ENCODE measurements around the gene CATSPER3. TPM values are rescaled to one million over a fixed set of nuclear protein-coding genes. Genes with fewer than 3 reads are reported as not detected.
A peak's percentile ranks its signal among the peaks of the same experiment; 100 is the strongest.

The CATSPER3 gene
- total RNA-seq, 2 experiments from 2014 or later, result 0.31 to 0.32 TPM

DNA sequence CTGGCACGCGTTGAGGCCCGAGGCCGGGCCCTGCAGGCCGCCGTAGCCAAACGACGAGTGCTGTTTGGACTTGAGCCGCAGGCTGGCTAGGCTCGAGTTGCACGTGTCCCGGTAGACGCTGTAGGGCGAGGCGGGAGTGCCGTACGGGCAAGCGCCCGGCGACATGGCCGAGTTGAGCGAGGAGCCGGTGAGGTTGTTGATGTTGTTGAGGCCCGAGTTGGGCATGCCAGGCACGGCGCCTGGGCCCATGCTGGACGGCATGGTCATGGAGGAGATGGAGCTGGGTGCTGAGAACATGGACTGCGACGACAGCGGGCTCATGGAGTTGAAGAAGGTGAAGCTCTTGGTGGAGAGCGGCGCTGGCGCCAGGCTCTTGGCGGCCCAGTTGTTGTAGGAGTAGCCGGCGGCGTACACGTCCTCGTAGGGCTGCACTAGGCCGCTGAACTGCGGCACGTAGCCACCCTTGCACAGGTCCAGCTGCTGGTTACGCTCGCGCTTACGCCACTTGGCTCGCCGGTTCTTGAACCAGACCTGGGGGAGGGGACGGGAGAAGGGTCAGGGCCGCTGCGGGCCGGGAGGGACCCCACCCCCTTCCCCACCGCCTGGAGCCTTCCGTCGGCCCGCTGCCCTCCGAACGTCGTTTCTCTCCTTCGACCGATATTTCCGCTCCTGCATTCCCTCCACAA lies 61.2 kb downstream of the CATSPER3 start:
- intact Hi-C loops (cut with micrococcal nuclease), result no loop called here
- CTCF ChIA-PET, result no interaction called here
- Mint-ChIP-seq H3K27me3 (peaks cover 55% of the 10 kb centered on the region), H3K9me3 (peaks cover 2% of the 10 kb centered on the region), H3K4me1 (ENCODE audit: low read depth) (peaks cover 27% of the 10 kb centered on the region), H3K36me3 (ENCODE audit: low read depth) (no peaks in the 10 kb centered on the region), H3K4me3 (no peak overlapping the region), H3K27ac (no peak overlapping the region)
- POLR2A ChIA-PET, result interaction anchor here (1.4 kb wide), 1 partner anchor 10 kb away, joined by 5 read pairs; no protein-coding TSS in a partner anchor
- TF ChIP-seq, protein P1, sequence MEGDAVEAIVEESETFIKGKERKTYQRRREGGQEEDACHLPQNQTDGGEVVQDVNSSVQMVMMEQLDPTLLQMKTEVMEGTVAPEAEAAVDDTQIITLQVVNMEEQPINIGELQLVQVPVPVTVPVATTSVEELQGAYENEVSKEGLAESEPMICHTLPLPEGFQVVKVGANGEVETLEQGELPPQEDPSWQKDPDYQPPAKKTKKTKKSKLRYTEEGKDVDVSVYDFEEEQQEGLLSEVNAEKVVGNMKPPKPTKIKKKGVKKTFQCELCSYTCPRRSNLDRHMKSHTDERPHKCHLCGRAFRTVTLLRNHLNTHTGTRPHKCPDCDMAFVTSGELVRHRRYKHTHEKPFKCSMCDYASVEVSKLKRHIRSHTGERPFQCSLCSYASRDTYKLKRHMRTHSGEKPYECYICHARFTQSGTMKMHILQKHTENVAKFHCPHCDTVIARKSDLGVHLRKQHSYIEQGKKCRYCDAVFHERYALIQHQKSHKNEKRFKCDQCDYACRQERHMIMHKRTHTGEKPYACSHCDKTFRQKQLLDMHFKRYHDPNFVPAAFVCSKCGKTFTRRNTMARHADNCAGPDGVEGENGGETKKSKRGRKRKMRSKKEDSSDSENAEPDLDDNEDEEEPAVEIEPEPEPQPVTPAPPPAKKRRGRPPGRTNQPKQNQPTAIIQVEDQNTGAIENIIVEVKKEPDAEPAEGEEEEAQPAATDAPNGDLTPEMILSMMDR (IDR thresholded peaks at IDR 0.05), result no peak
- DNase-seq (no peak), ATAC-seq (no peak)

DNA sequence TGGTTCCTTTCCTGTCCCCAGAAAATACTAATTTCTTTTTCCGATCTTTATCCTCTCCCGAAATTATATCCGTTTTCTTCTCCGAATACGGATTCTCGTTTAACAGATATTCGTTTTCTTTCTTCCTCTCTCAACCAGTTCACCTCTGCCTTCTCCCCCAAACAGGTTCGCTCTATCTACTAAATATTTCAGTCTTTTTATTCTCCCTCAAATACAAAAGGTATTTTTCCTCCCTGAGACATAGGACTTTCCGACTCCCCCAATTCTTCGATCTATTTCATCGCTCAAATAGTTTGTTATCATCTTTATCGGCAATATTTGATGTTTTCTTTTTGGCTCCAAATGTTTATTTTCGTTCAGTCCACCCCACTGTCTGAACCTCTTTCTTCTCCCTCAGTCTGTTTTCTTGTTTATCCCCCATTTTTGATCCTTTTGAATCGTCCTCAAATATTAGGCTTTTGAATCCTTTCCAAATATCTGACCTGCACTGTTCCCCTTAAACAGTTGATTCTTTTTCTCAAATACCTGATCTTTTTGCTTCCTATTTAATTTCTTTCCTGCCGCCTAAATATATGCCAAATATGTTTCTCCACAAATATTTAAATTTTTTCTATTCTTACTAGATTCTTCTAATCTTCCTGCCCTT lies 61.9 kb downstream of the CATSPER3 start:
- peaks cover 57% of the 10 kb centered on the region for H3K27me3 Mint-ChIP-seq
- CTCF ChIA-PET, result no interaction called here
- H3K9me3 Mint-ChIP-seq, result peaks cover 2% of the 10 kb centered on the region
- H3K27ac Mint-ChIP-seq, result no peak overlapping the region
- ATAC-seq (no peak), DNase-seq (no peak)
- intact Hi-C loops (cut with micrococcal nuclease), result no loop called here
- TF ChIP-seq, protein P1 (IDR thresholded peaks at IDR 0.05), result no peak
- H3K36me3 Mint-ChIP-seq (ENCODE audit: low read depth), result no peaks in the 10 kb centered on the region
- no peak overlapping the region for H3K4me3 Mint-ChIP-seq
- peaks cover 29% of the 10 kb centered on the region for H3K4me1 Mint-ChIP-seq (ENCODE audit: low read depth)
- POLR2A ChIA-PET, result interaction anchor here (1.4 to 1.8 kb wide), 2 partner anchors 10 to 13 kb away, joined by 4 to 5 read pairs; no protein-coding TSS in a partner anchor

DNA sequence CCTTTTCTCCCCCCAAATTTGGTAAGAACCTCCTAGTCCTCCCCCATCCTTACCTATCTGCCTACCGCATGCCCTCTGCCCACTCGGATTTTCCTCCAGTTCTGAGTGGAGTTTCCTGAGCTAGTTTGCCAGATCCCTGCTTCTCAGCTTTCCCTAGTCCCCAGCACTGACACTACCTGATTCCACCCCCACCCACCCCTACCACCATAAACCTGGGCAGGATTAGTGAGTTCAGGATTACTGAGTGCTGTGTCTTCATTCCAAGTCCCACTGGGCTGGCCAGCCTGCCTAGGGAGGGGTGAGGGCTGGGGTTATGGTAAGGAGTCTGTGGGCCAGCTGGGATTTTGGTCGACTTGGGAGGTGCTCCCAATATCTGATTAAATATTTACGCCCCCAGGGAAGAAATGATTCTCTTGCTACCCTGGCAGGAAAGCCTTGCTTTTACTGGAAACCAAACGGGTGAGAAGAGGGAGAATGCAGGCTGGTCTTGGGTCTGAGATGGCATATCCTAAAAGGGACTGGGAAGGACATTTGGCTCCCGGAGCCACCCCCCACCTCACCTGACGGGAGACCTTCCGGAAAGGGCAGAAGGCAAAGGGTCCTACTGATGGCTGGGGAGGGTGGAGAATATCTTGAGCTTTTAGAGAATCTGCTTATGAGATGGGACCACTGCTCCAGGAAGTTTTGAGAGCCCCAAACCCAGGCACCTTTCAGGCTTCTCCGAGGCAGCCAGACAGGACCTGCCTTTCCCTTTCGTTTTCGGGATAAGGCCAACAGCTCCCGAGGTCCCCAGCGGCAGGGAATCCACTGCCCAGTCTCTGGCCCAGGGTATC lies 62.6 kb downstream of the CATSPER3 start:
- DNase-seq, result no peak
- Mint-ChIP-seq H3K4me3 (peak overlapping the region; percentile 33), H3K36me3 (ENCODE audit: low read depth) (no peaks in the 10 kb centered on the region), H3K27me3 (peaks cover 64% of the 10 kb centered on the region), H3K9me3 (peaks cover 2% of the 10 kb centered on the region), H3K27ac (no peak overlapping the region), H3K4me1 (ENCODE audit: low read depth) (peaks cover 33% of the 10 kb centered on the region)
- POLR2A ChIA-PET, result interaction anchor here (1.5 to 1.8 kb wide), 2 partner anchors 12 to 69 kb away, joined by 3 to 4 read pairs; no protein-coding TSS in a partner anchor
- no peak for ATAC-seq
- CTCF ChIA-PET, result no interaction called here
- TF ChIP-seq, protein P1 (IDR thresholded peaks at IDR 0.05), result no peak
- intact Hi-C loops (cut with micrococcal nuclease), result no loop called here

DNA sequence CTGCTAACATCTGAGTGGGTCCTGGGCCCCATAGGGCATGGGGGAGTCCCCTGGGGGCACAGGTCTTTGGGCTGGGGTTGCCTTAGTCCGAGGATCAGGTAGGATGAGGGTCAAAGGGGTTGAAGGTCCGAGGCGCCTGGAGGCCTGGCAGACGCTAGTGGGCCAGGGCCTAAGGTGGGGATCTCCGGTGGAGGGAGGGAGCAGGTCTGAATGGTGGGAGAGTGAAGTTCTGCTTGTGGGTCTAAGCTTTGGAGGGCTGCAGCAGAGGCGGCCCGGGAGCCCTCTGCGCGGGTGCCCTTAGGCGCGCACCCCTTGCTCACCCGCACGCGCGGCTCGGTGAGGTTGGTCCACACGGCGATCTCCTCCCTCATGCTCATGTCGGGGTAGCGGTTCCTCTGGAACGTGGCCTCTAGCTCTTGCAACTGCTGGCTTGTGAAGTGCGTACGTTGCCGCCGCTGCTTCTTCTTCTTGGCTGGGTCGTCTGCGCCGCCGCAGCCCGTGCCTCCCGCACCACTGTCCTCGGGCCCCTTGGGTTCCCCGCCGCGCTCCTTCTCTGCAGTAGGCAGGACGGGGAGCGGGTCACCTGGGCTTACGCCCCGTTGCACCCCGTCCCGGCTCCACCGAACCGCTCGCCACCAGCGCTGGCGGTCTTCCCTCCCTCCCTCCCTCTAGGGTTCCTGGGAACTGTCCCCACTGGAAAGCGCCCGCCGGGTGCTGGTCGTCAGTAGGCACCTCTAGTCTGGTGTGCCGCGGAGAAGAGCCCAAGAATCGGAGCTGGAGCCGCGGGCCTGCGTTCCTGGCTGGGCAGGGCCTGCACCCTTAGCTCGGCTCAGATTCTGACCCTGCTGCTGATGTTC lies 63.5 kb downstream of the CATSPER3 start:
- Mint-ChIP-seq H3K27me3 (peaks cover 70% of the 10 kb centered on the region), H3K4me1 (ENCODE audit: low read depth) (peaks cover 33% of the 10 kb centered on the region), H3K36me3 (ENCODE audit: low read depth) (no peaks in the 10 kb centered on the region), H3K9me3 (peaks cover 2% of the 10 kb centered on the region), H3K4me3 (peak overlapping the region; percentile 33), H3K27ac (no peak overlapping the region)
- TF ChIP-seq, protein P1 (IDR thresholded peaks at IDR 0.05), result no peak
- intact Hi-C loops (cut with micrococcal nuclease), result no loop called here
- ATAC-seq (peak; percentile 17), DNase-seq (peak; percentile 30)
- POLR2A ChIA-PET, result interaction anchor here (1.5 to 1.8 kb wide), 2 partner anchors 11 to 70 kb away, joined by 3 to 4 read pairs; no protein-coding TSS in a partner anchor
- CTCF ChIA-PET, result interaction anchor here (1.7 kb wide), 1 partner anchor 160 kb away, joined by 5 read pairs; no protein-coding TSS in a partner anchor
